HEK293 (cell line): ENCODE measurements around the gene CNPY4.

Experiments used
- ZBTB20 ChIP-seq: fragments of 450-650 bp; formaldehyde crosslinking; IDR thresholded peaks from 2 replicates; pipeline ENCODE4 v1.5.1; 2016; ENCODE audit warnings: missing biosample characterization, missing genetic modification characterization
- ZNF214 ChIP-seq: fragments of 450-650 bp; formaldehyde crosslinking; IDR thresholded peaks from 2 replicates; pipeline ENCODE4 v1.5.1; 2017; ENCODE audit warnings: missing biosample characterization, mild to moderate bottlenecking, missing genetic modification characterization, borderline replicate concordance
- ZNF548 ChIP-seq: fragments of 450-650 bp; formaldehyde crosslinking; IDR thresholded peaks from 2 replicates; pipeline ENCODE4 v1.5.1; 2016; ENCODE audit warnings: missing biosample characterization, missing genetic modification characterization
- TF ChIP-seq, protein P1 (sequence below): fragments of 450-650 bp; formaldehyde crosslinking; IDR thresholded peaks from 2 replicates; pipeline ENCODE4 v1.5.1; 2016; ENCODE audit warnings: missing biosample characterization, missing genetic modification characterization

- no peak for TF ChIP-seq ZNF214 (tag by site-specific recombination)
- TF ChIP-seq, protein P1, sequence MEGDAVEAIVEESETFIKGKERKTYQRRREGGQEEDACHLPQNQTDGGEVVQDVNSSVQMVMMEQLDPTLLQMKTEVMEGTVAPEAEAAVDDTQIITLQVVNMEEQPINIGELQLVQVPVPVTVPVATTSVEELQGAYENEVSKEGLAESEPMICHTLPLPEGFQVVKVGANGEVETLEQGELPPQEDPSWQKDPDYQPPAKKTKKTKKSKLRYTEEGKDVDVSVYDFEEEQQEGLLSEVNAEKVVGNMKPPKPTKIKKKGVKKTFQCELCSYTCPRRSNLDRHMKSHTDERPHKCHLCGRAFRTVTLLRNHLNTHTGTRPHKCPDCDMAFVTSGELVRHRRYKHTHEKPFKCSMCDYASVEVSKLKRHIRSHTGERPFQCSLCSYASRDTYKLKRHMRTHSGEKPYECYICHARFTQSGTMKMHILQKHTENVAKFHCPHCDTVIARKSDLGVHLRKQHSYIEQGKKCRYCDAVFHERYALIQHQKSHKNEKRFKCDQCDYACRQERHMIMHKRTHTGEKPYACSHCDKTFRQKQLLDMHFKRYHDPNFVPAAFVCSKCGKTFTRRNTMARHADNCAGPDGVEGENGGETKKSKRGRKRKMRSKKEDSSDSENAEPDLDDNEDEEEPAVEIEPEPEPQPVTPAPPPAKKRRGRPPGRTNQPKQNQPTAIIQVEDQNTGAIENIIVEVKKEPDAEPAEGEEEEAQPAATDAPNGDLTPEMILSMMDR (tag by site-specific recombination) = no peak
- TF ChIP-seq ZBTB20 (tag by site-specific recombination) = no peak
- no peak for TF ChIP-seq ZNF548
Observed at GRCh38 chr7:100087055-100087750, 32.2 kb upstream of the CNPY4 start.
